HG02623 (cell line): ENCODE results near the gene PTPRN2.
"Not testable (repeated sequence)": the region's sequence is repeated elsewhere in the genome, so short reads cannot be mapped to it uniquely, and the experiment has no call there.

Source experiments
- ATAC-seq: cut with Tn5 transposase; IDR thresholded peaks from one replicate; pipeline ENCODE4 v1.9.1; 2021; ENCODE audit warnings: moderate library complexity; ENCODE audit not compliant: unreplicated experiment

Gene PTPRN2

GRCh38 chr7:158263110-158263963 is 324.3 kb downstream of the PTPRN2 start:
- no peak for ATAC-seq

GRCh38 chr7:158262284-158263109 is 325.1 kb downstream of the PTPRN2 start:
- no peak for ATAC-seq

- ATAC-seq = no peak
Measured at GRCh38 chr7:158261362-158262235, 326.0 kb downstream of the PTPRN2 start.

- no peak for ATAC-seq
Measured at GRCh38 chr7:158260567-158261361, 326.9 kb downstream of the PTPRN2 start.

- no peak for ATAC-seq
Measured at GRCh38 chr7:158259671-158260418, 327.8 kb downstream of the PTPRN2 start.

- no peak for ATAC-seq
Measured at GRCh38 chr7:158259141-158259540, 328.5 kb downstream of the PTPRN2 start.

GRCh38 chr7:158258411-158259130 is 329.1 kb downstream of the PTPRN2 start:
- ATAC-seq = no peak

- ATAC-seq = no peak
Measured at GRCh38 chr7:158257516-158258410, 329.9 kb downstream of the PTPRN2 start.

- ATAC-seq = no peak
Measured at GRCh38 chr7:158257001-158257400, 330.6 kb downstream of the PTPRN2 start.

GRCh38 chr7:158256091-158256816 is 331.4 kb downstream of the PTPRN2 start:
- no peak for ATAC-seq

- ATAC-seq = no peak
Measured at GRCh38 chr7:158255558-158255957, 332.1 kb downstream of the PTPRN2 start.

- no peak for ATAC-seq
Measured at GRCh38 chr7:158255156-158255555, 332.5 kb downstream of the PTPRN2 start.

- not testable (repeated sequence) for ATAC-seq
Measured at GRCh38 chr7:158253670-158254045, 334.0 kb downstream of the PTPRN2 start.

- no peak for ATAC-seq
Measured at GRCh38 chr7:158252837-158253669, 334.6 kb downstream of the PTPRN2 start.

GRCh38 chr7:158252081-158252836 is 335.4 kb downstream of the PTPRN2 start:
- no peak for ATAC-seq
